ENCODE measurements around the gene PRRT1B. TPM values are rescaled to one million over a fixed set of nuclear protein-coding genes. Genes with fewer than 3 reads are reported as not detected.

The PRRT1B gene
- total RNA-seq, 1 donor from 2014 or later = not detected

- DNase-seq = no peak
Measured at GRCh38 chr9:131580358-131580757, 35.0 kb downstream of the PRRT1B start.

- no peak for DNase-seq
Measured at GRCh38 chr9:131582056-131582455, 36.7 kb downstream of the PRRT1B start.

- DNase-seq = no peak
Measured at GRCh38 chr9:131582466-131583336, 37.4 kb downstream of the PRRT1B start.

- DNase-seq = no peak
Measured at GRCh38 chr9:131583337-131583645, 38.0 kb downstream of the PRRT1B start.

- DNase-seq = no peak
Measured at GRCh38 chr9:131583836-131584555, 38.7 kb downstream of the PRRT1B start.

- no peak for DNase-seq
Measured at GRCh38 chr9:131584858-131585257, 39.5 kb downstream of the PRRT1B start.

GRCh38 chr9:131585375-131585774 is 40.1 kb downstream of the PRRT1B start:
- no peak for DNase-seq

GRCh38 chr9:131587331-131587730 is 42.0 kb downstream of the PRRT1B start:
- DNase-seq = no peak

GRCh38 chr9:131587906-131588305 is 42.6 kb downstream of the PRRT1B start:
- no peak for DNase-seq

- DNase-seq = no peak
Measured at GRCh38 chr9:131588396-131588795, 43.1 kb downstream of the PRRT1B start.

- peak; percentile 74 for DNase-seq
Measured at GRCh38 chr9:131589124-131589711, 43.9 kb downstream of the PRRT1B start.

GRCh38 chr9:131589993-131590392 is 44.7 kb downstream of the PRRT1B start:
- no peak for DNase-seq

- DNase-seq = no peak
Measured at GRCh38 chr9:131590449-131590848, 45.1 kb downstream of the PRRT1B start.

- DNase-seq = peak; percentile 89
Measured at GRCh38 chr9:131590907-131591844, 45.9 kb downstream of the PRRT1B start.

- DNase-seq = no peak
Measured at GRCh38 chr9:131591845-131592208, 46.5 kb downstream of the PRRT1B start.

GRCh38 chr9:131593091-131593820 is 47.9 kb downstream of the PRRT1B start:
- no peak for DNase-seq

GRCh38 chr9:131593936-131594665 is 48.8 kb downstream of the PRRT1B start:
- DNase-seq = no peak

- no peak for DNase-seq
Measured at GRCh38 chr9:131594906-131595665, 49.8 kb downstream of the PRRT1B start.

- DNase-seq = no peak
Measured at GRCh38 chr9:131595696-131596429, 50.5 kb downstream of the PRRT1B start.
